Activated T-cell treated with anti-CD3 and anti-CD28 coated beads, Interleukin-2, amount 50 U/mL, for 1 hour (primary cell): ENCODE measurements around the gene DIS3L2.
A peak's percentile ranks its signal among the peaks of the same experiment; 100 is the strongest.

ENCODE experiments used
- DNase-seq: peaks from one replicate; pipeline ENCODE4 v3.0.0-alpha.2; 2020

The DIS3L2 gene

GRCh38 chr2:232339121-232340081 lies 377.9 kb downstream of the DIS3L2 start:
- DNase-seq = peak; percentile 17

- peak; percentile 8 for DNase-seq
These were observed 378.8 kb downstream of the DIS3L2 start for GRCh38 chr2:232340171-232340935.

- DNase-seq = no peak
These were observed 379.7 kb downstream of the DIS3L2 start for GRCh38 chr2:232341061-232341738.

GRCh38 chr2:232341739-232342126 lies 380.2 kb downstream of the DIS3L2 start:
- DNase-seq = no peak

GRCh38 chr2:232342635-232343565 lies 381.4 kb downstream of the DIS3L2 start:
- peak; percentile 8 for DNase-seq

GRCh38 chr2:232343821-232344220 lies 382.3 kb downstream of the DIS3L2 start:
- no peak for DNase-seq

GRCh38 chr2:232345251-232345650 lies 383.7 kb downstream of the DIS3L2 start:
- no peak for DNase-seq

- DNase-seq = no peak
These were observed 385.9 kb downstream of the DIS3L2 start for GRCh38 chr2:232347369-232347768.

GRCh38 chr2:232348936-232349335 lies 387.4 kb downstream of the DIS3L2 start:
- no peak for DNase-seq

- peak; percentile 4 for DNase-seq
These were observed 388.0 kb downstream of the DIS3L2 start for GRCh38 chr2:232349546-232349945.

GRCh38 chr2:232349946-232350635 lies 388.6 kb downstream of the DIS3L2 start:
- no peak for DNase-seq

GRCh38 chr2:232350804-232351685 lies 389.5 kb downstream of the DIS3L2 start:
- peak; percentile 26 for DNase-seq

GRCh38 chr2:232351686-232352510 lies 390.4 kb downstream of the DIS3L2 start:
- DNase-seq = peak; percentile 16

- DNase-seq = peak; percentile 12
These were observed 391.1 kb downstream of the DIS3L2 start for GRCh38 chr2:232352511-232353091.

- no peak for DNase-seq
These were observed 391.6 kb downstream of the DIS3L2 start for GRCh38 chr2:232353096-232353495.

GRCh38 chr2:232353660-232354059 lies 392.1 kb downstream of the DIS3L2 start:
- DNase-seq = no peak

GRCh38 chr2:232354069-232354468 lies 392.6 kb downstream of the DIS3L2 start:
- DNase-seq = no peak

GRCh38 chr2:232361646-232362045 lies 400.1 kb downstream of the DIS3L2 start:
- DNase-seq = no peak
